ENCODE results near the gene ZNF774. TPM values are rescaled to one million over a fixed set of nuclear protein-coding genes. Genes with fewer than 3 reads are reported as not detected.

The ZNF774 gene
- total RNA-seq, 2 experiments from 2014 or later = 1.2 to 1.4 TPM

- Mint-ChIP-seq H3K36me3 (ENCODE audit: low read depth) (peaks cover 43% of the 10 kb centered on the region), H3K27ac (no peak overlapping the region)
- intact Hi-C loops (cut with micrococcal nuclease) = no loop called here
Measured at GRCh38 chr15:90411176-90411575, 59.1 kb downstream of the ZNF774 start.

More at GRCh38 chr15:90411176-90411575, 59.1 kb downstream of the ZNF774 start:
- no peak for TF ChIP-seq CTCF (IDR thresholded peaks at IDR 0.05)
- DNase-seq = no peak
- Mint-ChIP-seq H3K4me1 (ENCODE audit: low read depth) (peaks cover 81% of the 10 kb centered on the region), H3K4me3 (no peak overlapping the region), H3K9me3 (peaks cover 8% of the 10 kb centered on the region), H3K27me3 (no peaks in the 10 kb centered on the region)
- ChIA-PET POLR2A (interaction anchor here (1.2 kb wide), 1 partner anchor 40 kb away, joined by 4 read pairs; no protein-coding TSS in a partner anchor), CTCF (interaction anchor here (0.6 to 1.2 kb wide), 2 partner anchors 10 to 91 kb away, joined by 3 read pairs; no protein-coding TSS in a partner anchor)
- no peak for ATAC-seq

Other genes starting within 250 kb of the ZNF774 start
- gene IDH2, start 249.8 kb upstream of the ZNF774 start, total RNA-seq = 100 to 1,000 TPM; 171 to 180 TPM
- 1 to 10 TPM; 5.3 to 6.2 TPM for gene SEMA4B, start 151.0 kb upstream of the ZNF774 start, total RNA-seq
- 100 to 1,000 TPM; 151 to 154 TPM for gene CIB1, start 118.3 kb upstream of the ZNF774 start, total RNA-seq
- gene GDPGP1, start 118.1 kb upstream of the ZNF774 start, total RNA-seq = 1 to 10 TPM; 5.2 to 6.4 TPM
- gene TTLL13, start 102.7 kb upstream of the ZNF774 start, total RNA-seq = 1 to 10 TPM in 1 of 2 experiments, under 1 TPM in 1; 0.20 to 1.1 TPM
- 10 to 100 TPM; 22.2 to 23.1 TPM for gene NGRN, start 86.6 kb upstream of the ZNF774 start, total RNA-seq
- 100 to 1,000 TPM; 148 to 155 TPM for gene IQGAP1, start 36.0 kb downstream of the ZNF774 start, total RNA-seq
- gene CRTC3, start 177.6 kb downstream of the ZNF774 start, total RNA-seq = 10 to 100 TPM; 27.1 to 28.7 TPM